Panc1 (cell line): ENCODE measurements around the gene SV2B.

ENCODE experiments used
- CTCF ChIP-seq: fragments of 450-650 bp; IDR thresholded peaks from 2 replicates; pipeline ENCODE4 v1.5.1; 2017; ENCODE audit warnings: mild to moderate bottlenecking
- POLR2AphosphoS5 ChIP-seq: IDR thresholded peaks from 2 replicates; pipeline ENCODE4 v1.6.1; 2012; ENCODE audit warnings: mild to moderate bottlenecking, low read depth, low read length, moderate library complexity

- TF ChIP-seq POLR2AphosphoS5 (no peak), CTCF (no peak)
Measured at GRCh38 chr15:91209318-91209717, 109.3 kb downstream of the SV2B start.
